Spleen (tissue), 11 donors: ENCODE data around the gene SLCO2B1. TPM values are rescaled to one million over a fixed set of nuclear protein-coding genes. Genes with fewer than 3 reads are reported as not detected.

Experiments used
- DNase-seq: peaks from one replicate; pipeline ENCODE4 v3.0.0-alpha.2; 2020
- H3K27ac ChIP-seq, 8 donors: fragments of 200-600 bp; sonication (generic) in 7 of 8; 1 replicate in 4 of 8; 2 replicates in 4 of 8; pipeline versions ENCODE4 v1.5.0 to v1.8.0; 2016 to 2021; ENCODE audit warnings: inconsistent platforms in 4 of 8, mild to moderate bottlenecking in 4 of 8, moderate library complexity in 1 of 8
- H3K27me3 ChIP-seq, 7 donors: fragments of 200-600 bp; sonication (generic) in 6 of 7; replicated peaks in 1 of 7; 1 replicate in 4 of 7; 2 replicates in 3 of 7; pipeline versions ENCODE4 v1.5.0 to v1.8.0; 2016 to 2021; ENCODE audit warnings: inconsistent platforms in 3 of 7, mild to moderate bottlenecking in 1 of 7
- H3K36me3 ChIP-seq, 6 donors: fragments of 200-600 bp; sonication (generic) in 5 of 6; 1 replicate in 4 of 6; 2 replicates in 2 of 6; pipeline versions ENCODE4 v1.5.0 to v1.8.0; 2016 to 2021; ENCODE audit warnings: inconsistent platforms in 2 of 6
- H3K4me1 ChIP-seq, 6 donors: fragments of 200-600 bp; sonication (generic) in 5 of 6; 1 replicate in 3 of 6; 2 replicates in 3 of 6; pipeline versions ENCODE4 v1.5.0 to v1.8.0; 2016 to 2021; ENCODE audit warnings: inconsistent platforms in 3 of 6
- H3K4me3 ChIP-seq, 8 donors: fragments of 200-600 bp; sonication (generic) in 7 of 8; 1 replicate in 4 of 8; 2 replicates in 4 of 8; pipeline versions ENCODE4 v1.5.0 to v1.8.0; 2016 to 2021; ENCODE audit warnings: inconsistent platforms in 4 of 8, mild to moderate bottlenecking in 4 of 8, moderate library complexity in 2 of 8
- H3K9me3 ChIP-seq, 8 donors: fragments of 200-600 bp; sonication (generic) in 7 of 8; 1 replicate in 4 of 8; 2 replicates in 4 of 8; pipeline versions ENCODE4 v1.5.0 to v1.8.0; 2016 to 2021; ENCODE audit warnings: inconsistent platforms in 4 of 8
- POLR2A ChIP-seq, 3 donors: fragments of 450-650 bp; IDR thresholded peaks; one replicate each; pipeline ENCODE4 v1.5.1; 2017; ENCODE audit warnings: antibody characterized with exemption in 3 of 3, mild to moderate bottlenecking in 1 of 3
- POLR2AphosphoS5 ChIP-seq, 3 donors: sonication (generic); formaldehyde crosslinking; IDR thresholded peaks; one replicate each; pipeline ENCODE4 v1.5.1; 2017; ENCODE audit warnings: antibody characterized with exemption in 3 of 3
- WGBS, 5 donors: extraction: QIAGEN DNeasy Blood & Tissue Kit in 3 of 5; methylation state at CpG; one replicate each; pipeline versions ENCODE4 v1.1.5 to v1.1.7; 2013 to 2018; 5-methylcytosine and 5-hydroxymethylcytosine counted together
- intact Hi-C: fragments of 100-400 bp; cut with DNase I; formaldehyde crosslinking; loops from one replicate; pipeline ENCODE4 v1.15.0; 2023; ENCODE audit warnings: low total_unique reads
- polyA plus RNA-seq, 3 donors: library from polyadenylated mRNA; stranded (reverse); fragments of 200-250 nt; gene quantifications; one replicate each; pipeline ENCODE4 v1.2.1, GENCODE V29; 2013
- total RNA-seq, 7 donors: library from RNA; depleted of rRNA in 3 of 7; stranded (reverse); fragments of >200 nt in 3 of 7; fragmentation: NEBNext Ultra II Directional in 4 of 7; extraction: Animal tissue kit (Norgen Biotek cat#: 25700) in 4 of 7; gene quantifications; one replicate each; pipeline versions ENCODE4 v1.1.0 to v1.2.1, GENCODE V29; 2016 to 2021
- TF ChIP-seq, protein P1 (sequence below), 11 experiments: fragments of 200-600 bp in 7 of 11; fragments of 450-650 bp in 4 of 11; sonication (generic) in 4 of 11; IDR thresholded peaks in 8 of 11; conservative IDR thresholded peaks in 3 of 11; 1 replicate in 7 of 11; 2 replicates in 4 of 11; pipeline versions ENCODE4 v1.4.0 to v1.8.0; 2016 to 2021; ENCODE audit warnings: antibody characterized with exemption in 11 of 11, inconsistent platforms in 4 of 11, mild to moderate bottlenecking in 1 of 11
- donor health status: healthy with polysubstance abuse.
- donor health status: DM: no; HTN: no; CAD: no; lungs with moderate emphysema.
- donor health status: DM: no; HTN: no; CAD: no.
- donor health status: Bipolar disorder and iron deficiency.
- donor health status: healthy.
- donor health status: DM: no; HTN: no; CAD: no.
- donor health status: DM: yes; HTN: yes; CAD: no.

The SLCO2B1 gene
- total and polyA plus RNA-seq, 10 donors, result 10.2 to 307 (median 132) TPM

DNA sequence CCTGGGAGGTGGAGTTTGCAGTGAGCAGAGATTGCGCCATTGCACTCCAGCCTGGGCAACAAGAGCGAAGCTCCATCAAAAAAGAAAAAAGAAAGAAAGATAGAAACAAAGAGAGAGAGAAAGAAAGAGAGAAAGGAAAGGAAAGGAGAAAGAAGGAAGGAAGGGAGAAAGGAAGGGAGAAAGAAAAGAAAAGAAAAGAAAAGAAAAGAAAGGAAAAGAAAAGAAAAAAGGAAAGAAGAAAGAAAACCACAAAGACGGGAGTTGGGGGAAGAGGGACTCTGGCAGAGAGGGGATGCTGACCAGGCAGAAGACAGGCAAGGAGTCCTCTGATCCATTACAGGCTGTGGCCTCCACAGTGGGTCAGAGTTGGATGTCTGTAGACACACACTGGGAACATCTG is 18.8 kb upstream of the SLCO2B1 start:
- H3K4me1 ChIP-seq, result no peaks in the 10 kb centered on the region
- DNase-seq, result no peak
- no peaks in the 10 kb centered on the region for H3K36me3 ChIP-seq
- WGBS, 5 donors, result 80 to 89% (median 87%) methylated on average over 3 of the region's 3 CpGs
- no peak overlapping the region for H3K27ac ChIP-seq
- no peak overlapping the region for H3K4me3 ChIP-seq
- intact Hi-C loops, result loop anchor here (10.0 kb wide), 1 partner anchor 107 kb away; no protein-coding TSS in a partner anchor
- no peak for TF ChIP-seq POLR2AphosphoS5 (IDR thresholded peaks at IDR 0.05)
- TF ChIP-seq, protein P1, sequence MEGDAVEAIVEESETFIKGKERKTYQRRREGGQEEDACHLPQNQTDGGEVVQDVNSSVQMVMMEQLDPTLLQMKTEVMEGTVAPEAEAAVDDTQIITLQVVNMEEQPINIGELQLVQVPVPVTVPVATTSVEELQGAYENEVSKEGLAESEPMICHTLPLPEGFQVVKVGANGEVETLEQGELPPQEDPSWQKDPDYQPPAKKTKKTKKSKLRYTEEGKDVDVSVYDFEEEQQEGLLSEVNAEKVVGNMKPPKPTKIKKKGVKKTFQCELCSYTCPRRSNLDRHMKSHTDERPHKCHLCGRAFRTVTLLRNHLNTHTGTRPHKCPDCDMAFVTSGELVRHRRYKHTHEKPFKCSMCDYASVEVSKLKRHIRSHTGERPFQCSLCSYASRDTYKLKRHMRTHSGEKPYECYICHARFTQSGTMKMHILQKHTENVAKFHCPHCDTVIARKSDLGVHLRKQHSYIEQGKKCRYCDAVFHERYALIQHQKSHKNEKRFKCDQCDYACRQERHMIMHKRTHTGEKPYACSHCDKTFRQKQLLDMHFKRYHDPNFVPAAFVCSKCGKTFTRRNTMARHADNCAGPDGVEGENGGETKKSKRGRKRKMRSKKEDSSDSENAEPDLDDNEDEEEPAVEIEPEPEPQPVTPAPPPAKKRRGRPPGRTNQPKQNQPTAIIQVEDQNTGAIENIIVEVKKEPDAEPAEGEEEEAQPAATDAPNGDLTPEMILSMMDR (IDR thresholded peaks at IDR 0.05 in 8 of 11, conservative IDR thresholded peaks at IDR 0.05 in 3 of 11), result no peak
- no peak for TF ChIP-seq POLR2A (IDR thresholded peaks at IDR 0.05)
- peaks cover 0 to 44% (median 0%) of the 10 kb centered on the region in 7 donors for H3K27me3 ChIP-seq
- no peaks in the 10 kb centered on the region for H3K9me3 ChIP-seq

DNA sequence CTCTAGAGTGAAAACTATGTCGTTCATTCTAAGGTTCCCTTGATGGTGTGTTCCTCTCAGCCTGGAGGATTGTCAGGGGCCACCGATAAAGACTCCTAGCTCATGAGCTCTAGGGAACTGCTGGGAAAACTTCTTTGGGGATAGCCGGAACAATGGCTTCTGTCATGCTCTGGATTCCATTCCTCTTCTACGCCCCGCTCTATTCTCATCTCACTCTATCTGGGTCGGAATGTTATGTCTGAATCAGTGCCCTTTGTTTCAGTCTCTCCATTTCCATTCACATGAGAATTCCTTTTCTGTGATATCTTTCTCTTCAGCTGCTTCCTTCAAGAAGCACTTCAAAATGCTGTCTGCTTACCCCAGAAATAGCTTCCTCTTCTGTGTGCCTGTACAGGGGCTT is 16.9 kb upstream of the SLCO2B1 start:
- H3K4me3 ChIP-seq, result no peak overlapping the region
- no peaks in the 10 kb centered on the region for H3K36me3 ChIP-seq
- intact Hi-C loops, result loop anchor here (10.0 kb wide), 1 partner anchor 109 kb away; no protein-coding TSS in a partner anchor
- TF ChIP-seq, protein P1 (IDR thresholded peaks at IDR 0.05 in 8 of 11, conservative IDR thresholded peaks at IDR 0.05 in 3 of 11), result no peak
- TF ChIP-seq POLR2AphosphoS5 (IDR thresholded peaks at IDR 0.05) (no peak), POLR2A (IDR thresholded peaks at IDR 0.05) (no peak)
- no peaks in the 10 kb centered on the region for H3K9me3 ChIP-seq
- peaks cover 0 to 42% (median 0%) of the 10 kb centered on the region in 7 donors for H3K27me3 ChIP-seq
- 56 to 75% (median 60%) methylated on average over 6 of the region's 6 CpGs for WGBS, 5 donors
- no peak overlapping the region for H3K27ac ChIP-seq
- no peak for DNase-seq
- no peaks in the 10 kb centered on the region for H3K4me1 ChIP-seq

- intact Hi-C loops, result loop anchor here (10.0 kb wide), 1 partner anchor 110 kb away; no protein-coding TSS in a partner anchor
- Histone ChIP-seq H3K27me3 (peaks cover 0 to 32% (median 0%) of the 10 kb centered on the region in 7 donors), H3K4me1 (peaks cover 0 to under 1% (median 0%) of the 10 kb centered on the region in 6 donors), H3K27ac (no peak overlapping the region), H3K9me3 (no peaks in the 10 kb centered on the region), H3K36me3 (no peaks in the 10 kb centered on the region), H3K4me3 (no peak overlapping the region)
- no peak for TF ChIP-seq POLR2AphosphoS5 (IDR thresholded peaks at IDR 0.05)
- TF ChIP-seq, protein P1 (IDR thresholded peaks at IDR 0.05 in 8 of 11, conservative IDR thresholded peaks at IDR 0.05 in 3 of 11), result no peak
- no peak for TF ChIP-seq POLR2A (IDR thresholded peaks at IDR 0.05)
- 71 to 94% (median 79%) methylated on average over 4 to 5 of the region's 5 CpGs for WGBS, 5 donors
- no peak for DNase-seq
Observed at GRCh38 chr11:75135021-75135650, 15.8 kb upstream of the SLCO2B1 start.

DNA sequence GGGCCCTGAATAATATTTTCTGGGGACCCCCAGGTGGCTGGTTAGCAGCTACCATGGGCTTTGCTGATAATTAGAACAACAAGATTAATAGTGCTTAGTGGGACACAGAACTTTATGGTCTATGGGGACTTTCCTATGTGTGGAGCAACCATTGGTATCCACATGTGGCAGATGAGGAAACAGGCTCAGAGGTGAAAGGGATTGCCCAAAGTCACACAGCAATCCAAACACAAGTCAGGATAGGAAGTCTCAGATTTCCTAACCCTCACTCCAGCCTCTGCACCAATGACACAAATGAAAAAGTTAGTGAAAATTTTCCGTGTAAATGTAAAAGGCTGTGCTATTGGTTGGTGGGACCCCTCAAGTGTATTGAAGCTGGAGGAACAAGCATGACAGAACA is 15.3 kb upstream of the SLCO2B1 start:
- H3K9me3 ChIP-seq, result no peaks in the 10 kb centered on the region
- peaks cover 0 to 27% (median 0%) of the 10 kb centered on the region in 7 donors for H3K27me3 ChIP-seq
- TF ChIP-seq POLR2A (IDR thresholded peaks at IDR 0.05) (no peak), POLR2AphosphoS5 (IDR thresholded peaks at IDR 0.05) (no peak)
- TF ChIP-seq, protein P1 (IDR thresholded peaks at IDR 0.05 in 8 of 11, conservative IDR thresholded peaks at IDR 0.05 in 3 of 11), result no peak
- no peak overlapping the region for H3K4me3 ChIP-seq
- DNase-seq, result no peak
- WGBS, 5 donors, result 79 to 92% (median 85%) methylated on average over 1 of the region's 1 CpG
- no peaks in the 10 kb centered on the region for H3K36me3 ChIP-seq
- H3K4me1 ChIP-seq, result peaks cover 0 to 6% (median 4%) of the 10 kb centered on the region in 6 donors
- intact Hi-C loops, result loop anchor here (10.0 kb wide), 1 partner anchor 111 kb away; no protein-coding TSS in a partner anchor
- H3K27ac ChIP-seq, result no peak overlapping the region
